ENCODE results near the gene GBGT1. TPM values are rescaled to one million over a fixed set of nuclear protein-coding genes. Genes with fewer than 3 reads are reported as not detected.
"Not testable (repeated sequence)": the region's sequence is repeated elsewhere in the genome, so short reads cannot be mapped to it uniquely, and the experiment has no call there.

Gene GBGT1
- total RNA-seq: 3.1 and 5.1 TPM in 2 replicates

GRCh38 chr9:133163504-133164172 lies at the start of gene GBGT1:
Gene GBGT1 (minus strand): TSS chr9:133163914. CDS start chr9:133162412, 1,502 bp downstream.
- DNase-seq (ENCODE audit: low read depth): no peak

- no peak for DNase-seq (ENCODE audit: low read depth)
Measured at GRCh38 chr9:133210609-133211008, 46.9 kb upstream of the GBGT1 start.

DNA sequence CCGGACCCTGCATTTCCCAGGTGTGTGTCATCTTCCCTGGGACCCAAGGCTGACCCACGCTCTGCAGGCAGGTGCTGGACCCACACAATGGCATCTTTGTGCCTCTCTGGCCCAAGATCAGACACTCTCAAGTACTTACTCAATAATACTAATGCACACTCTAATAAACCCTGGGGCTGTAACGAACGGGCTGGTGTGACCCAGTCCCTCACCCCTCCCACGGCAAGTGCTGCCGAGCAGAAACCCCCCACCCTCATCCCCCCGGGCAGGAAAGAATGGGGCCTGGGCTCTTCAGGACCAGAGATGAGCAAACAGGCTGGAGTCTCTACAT lies 46.5 kb upstream of the GBGT1 start:
- no peak for DNase-seq (ENCODE audit: low read depth)

DNA sequence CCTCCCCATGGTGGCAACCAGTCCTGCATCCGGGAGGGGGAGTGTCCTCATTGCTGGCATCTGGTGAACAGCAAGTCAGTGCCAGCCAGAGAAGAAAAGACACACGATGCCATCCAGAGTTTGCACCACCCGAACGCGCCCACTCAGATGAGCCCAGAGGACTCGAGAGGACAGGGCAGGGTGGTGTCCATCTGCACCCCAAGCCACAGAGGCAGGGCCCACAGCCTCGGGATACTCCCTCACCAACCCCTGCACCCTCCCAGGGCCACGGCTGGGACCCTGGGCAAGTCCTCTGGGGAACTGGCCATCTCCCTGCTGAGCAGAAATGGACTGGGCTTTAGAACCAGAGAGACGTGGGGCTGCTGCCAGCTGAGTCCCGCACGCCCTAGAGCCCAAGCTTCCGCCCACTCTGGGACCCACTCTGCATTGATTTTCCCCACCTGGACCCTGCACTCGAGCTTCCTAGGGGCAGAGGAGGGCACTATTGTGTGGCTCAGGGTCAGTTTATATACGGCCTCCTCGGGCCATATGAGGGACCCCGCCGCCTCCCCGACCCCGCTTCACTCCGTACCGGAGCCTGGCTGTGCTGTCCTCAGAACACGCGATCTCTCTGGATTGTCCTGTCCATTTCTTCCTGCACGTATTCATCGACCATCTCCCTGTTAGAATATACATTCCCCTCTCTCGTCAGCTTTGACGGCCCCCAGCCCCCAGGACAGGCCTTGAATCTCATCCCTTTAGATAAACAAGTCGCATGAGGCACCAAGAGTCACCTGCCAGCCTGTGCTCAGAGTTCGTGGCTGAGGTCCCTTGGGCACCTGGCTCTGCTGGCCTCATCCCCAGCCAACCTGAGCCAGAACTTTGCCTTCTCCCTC lies 45.9 kb upstream of the GBGT1 start:
- DNase-seq (ENCODE audit: low read depth): not testable (repeated sequence)

GRCh38 chr9:133208880-133209300 lies 45.2 kb upstream of the GBGT1 start, which contains the start of gene OBP2B:
Gene OBP2B (minus strand): TSS chr9:133209250. CDS start chr9:133209199, 51 bp downstream.
- not testable (repeated sequence) for DNase-seq (ENCODE audit: low read depth)

DNA sequence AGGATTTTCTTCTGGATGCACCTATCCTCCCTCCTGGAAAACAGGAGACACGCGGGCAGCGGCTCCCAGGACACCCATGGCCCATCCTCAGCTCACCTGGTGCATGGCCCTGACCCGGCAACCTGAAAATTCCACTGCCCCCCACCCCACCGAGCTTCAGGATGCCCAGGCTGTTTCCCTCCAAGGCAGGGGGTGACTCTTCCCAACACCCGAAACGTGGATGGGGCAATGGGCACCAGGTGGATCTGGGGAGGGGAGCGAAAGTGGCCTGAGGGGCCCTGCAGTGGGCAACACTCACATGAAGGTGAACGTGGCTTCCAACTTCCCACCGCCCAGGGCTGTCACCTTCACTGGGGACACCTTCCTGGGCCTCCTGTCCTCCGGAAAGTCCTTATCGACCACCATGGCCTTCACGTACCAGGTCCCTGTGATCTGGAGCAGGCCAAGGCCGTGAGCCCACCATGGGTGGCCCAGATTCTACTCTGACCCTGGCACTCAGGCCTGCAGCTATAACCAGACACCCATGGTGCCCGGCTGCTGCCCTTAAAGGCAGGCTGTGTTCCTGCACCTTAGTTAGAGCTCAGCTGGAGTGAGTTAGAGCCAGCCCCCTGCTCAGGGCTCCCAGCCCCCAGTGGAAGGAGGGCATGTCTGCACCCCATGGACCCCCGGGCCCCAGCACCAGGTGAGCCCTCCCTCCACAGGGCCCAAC lies 44.6 kb upstream of the GBGT1 start:
- not testable (repeated sequence) for DNase-seq (ENCODE audit: low read depth)

DNA sequence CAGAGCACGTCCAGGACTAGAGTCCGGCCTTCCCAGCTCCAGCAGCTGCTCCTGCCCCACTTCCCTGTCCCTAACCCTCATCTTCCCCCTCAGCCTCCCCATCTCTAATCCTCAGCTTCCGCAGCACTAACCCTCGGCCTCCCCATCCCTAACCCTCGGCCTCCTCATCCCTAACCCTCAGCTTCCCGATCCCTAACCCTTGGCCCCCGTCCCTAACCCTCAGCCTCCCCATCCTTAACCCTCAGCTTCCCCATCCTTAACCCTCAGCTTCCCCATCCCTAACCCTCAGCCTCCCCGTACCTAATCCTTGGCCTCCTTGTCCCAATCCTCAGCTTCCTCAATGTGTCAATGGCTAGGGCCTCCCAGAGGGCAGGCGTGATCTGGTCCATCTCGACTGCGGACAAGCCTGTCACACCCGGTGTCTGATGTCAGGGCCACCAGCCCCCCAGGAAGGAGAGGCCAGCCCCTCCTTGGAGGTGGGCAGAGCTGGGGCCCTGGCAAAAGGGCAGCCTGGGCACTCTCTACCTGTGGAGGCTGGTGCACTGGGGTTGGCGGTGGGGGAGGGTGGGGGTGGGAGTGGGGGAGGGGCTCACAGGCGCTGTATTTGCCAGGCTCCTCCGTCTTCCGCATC lies 43.9 kb upstream of the GBGT1 start:
- DNase-seq (ENCODE audit: low read depth): no peak

GRCh38 chr9:133207021-133207531 lies 43.4 kb upstream of the GBGT1 start:
- no peak for DNase-seq (ENCODE audit: low read depth)

GRCh38 chr9:133205996-133206931 lies 42.5 kb upstream of the GBGT1 start:
- no peak for DNase-seq (ENCODE audit: low read depth)

- not testable (repeated sequence) for DNase-seq (ENCODE audit: low read depth)
Measured at GRCh38 chr9:133205481-133205887, 41.8 kb upstream of the GBGT1 start.

- no peak for DNase-seq (ENCODE audit: low read depth)
Measured at GRCh38 chr9:133204993-133205336, 41.3 kb upstream of the GBGT1 start.

DNA sequence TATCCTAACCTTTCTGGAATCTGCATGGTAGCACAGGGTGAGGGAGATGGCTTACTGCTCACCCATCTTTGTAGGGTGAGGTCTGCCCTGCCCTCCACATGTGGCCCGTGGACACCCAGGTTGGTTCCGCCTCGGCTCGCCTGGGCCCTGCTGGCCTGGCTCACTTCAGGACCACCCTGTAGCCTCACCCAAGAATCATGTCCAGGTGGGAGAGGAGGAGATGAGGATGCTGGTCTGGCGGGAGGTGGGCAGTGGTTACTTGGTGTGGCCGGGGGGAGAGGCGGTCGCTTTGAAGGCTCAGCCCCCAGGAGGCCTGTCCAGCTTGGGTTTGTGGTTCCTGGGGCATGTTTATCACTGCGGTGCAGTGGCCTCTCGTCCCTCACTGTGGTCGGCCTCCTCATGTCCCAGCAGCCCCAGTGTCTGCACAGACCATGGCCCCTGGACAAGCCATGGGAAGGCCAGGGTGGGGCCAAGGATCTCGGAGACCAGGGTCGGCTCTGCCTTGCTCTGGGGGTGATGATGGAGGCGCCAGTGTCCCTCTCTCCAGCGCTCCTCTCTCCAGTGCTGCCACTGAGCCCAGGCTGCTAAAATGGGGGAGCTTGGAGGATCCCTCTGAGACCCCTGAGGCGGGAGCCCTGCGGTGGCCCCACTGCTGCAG lies 40.8 kb upstream of the GBGT1 start:
- DNase-seq (ENCODE audit: low read depth): no peak

GRCh38 chr9:133203506-133204075 lies 39.9 kb upstream of the GBGT1 start:
- no peak for DNase-seq (ENCODE audit: low read depth)

DNA sequence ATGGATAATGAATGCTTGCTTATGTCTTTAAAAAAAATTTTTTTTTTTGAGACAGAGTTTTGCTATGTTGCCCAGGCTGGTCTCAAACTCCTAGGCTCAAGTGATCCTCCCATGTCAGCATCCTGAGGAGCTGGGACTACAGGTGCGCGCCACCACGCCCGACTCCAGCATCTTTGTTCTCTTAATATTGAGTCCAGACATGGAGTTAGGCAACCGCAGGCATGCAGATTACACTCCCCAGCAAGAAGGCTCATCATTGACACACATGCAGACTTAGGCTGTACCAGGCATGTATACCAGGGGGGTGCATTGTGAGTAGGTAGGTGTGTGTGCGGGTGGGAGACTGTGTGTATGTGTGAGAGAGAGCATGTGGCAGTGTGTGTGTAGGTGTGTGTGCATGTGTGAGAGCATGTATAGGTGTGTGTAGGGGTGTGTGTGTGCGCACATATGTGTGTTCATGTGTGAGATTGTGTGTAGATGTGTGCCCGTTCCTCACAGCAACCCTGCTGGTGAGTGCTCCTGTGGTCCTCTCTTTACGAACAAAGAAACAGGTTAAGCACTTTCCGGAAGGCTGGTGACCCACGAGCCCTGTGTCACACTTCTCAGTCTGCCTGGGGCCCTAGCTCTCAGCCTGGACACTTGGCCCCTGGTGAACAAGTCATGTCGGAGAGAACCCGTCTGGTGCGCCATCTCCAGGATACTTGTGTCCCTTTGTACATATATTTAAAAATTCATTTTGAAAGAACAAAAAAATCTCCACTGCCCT lies 39.2 kb upstream of the GBGT1 start:
- DNase-seq (ENCODE audit: low read depth): no peak

- DNase-seq (ENCODE audit: low read depth): no peak
Measured at GRCh38 chr9:133202145-133202513, 38.4 kb upstream of the GBGT1 start.

DNA sequence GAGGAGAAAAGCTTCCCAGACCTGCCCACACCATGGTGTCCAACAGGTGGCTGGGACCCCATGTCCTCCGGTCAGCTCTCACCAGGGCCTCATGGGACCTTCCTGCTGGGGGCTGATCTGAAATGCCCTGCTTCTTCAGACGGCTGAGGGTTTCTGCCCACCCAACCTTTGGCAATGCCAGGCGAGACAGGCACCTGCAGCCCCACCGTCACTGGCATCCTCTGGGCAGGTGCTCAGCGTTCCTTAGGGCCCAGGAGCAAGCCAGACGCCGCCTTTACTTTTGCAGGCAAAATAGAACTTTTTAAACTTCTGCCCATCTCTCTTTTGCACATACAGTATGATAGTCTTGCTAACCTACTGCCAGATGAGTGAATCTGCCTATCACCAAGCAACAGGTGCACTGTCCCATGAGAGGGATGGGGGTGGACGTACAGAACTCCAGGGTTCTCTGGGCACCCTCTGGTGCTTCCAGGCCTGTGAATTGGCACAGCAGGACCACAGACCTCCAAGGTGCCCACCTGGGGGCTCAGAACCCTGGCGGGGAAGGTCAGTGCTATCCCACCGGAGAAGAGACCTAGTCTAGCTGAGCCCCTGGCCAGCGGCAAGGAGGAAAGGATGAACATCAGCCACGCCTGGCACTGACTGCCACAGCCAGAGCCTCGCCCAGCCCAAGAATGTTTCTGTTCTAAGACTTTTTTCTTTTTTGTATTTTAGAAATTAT lies 37.9 kb upstream of the GBGT1 start:
- no peak for DNase-seq (ENCODE audit: low read depth)

DNA sequence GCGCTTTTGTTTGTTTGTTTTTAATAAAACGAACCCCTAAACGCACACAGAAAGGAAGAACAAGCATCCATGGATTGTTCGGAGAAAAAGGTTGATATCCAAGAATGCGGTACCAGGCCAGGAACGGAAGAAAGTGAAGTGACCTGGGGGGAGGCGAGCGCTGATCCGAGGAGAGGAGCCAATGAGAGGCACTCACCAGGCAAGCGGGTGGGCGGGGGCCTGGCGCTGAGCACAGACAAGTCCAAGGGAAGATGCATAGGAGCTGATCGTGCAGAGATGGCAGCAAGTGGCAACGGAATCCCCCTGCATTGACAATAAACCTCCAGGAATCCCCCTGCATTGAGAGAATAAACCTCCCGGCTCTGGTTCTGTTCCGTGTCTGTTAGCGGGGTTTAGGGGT lies 36.9 kb upstream of the GBGT1 start:
- DNase-seq (ENCODE audit: low read depth): no peak

- DNase-seq (ENCODE audit: low read depth): no peak
Measured at GRCh38 chr9:133199648-133200321, 36.1 kb upstream of the GBGT1 start.
